Adrenal gland (tissue), 5 donors: Measurements from ENCODE around the gene WDR70.
A peak's percentile ranks its signal among the peaks of the same experiment; 100 is the strongest.

Experiments used
- CTCF ChIP-seq, 6 experiments: fragments of 450-650 bp in 4 of 6; fragments of 200-600 bp in 2 of 6; sonication (generic) in 1 of 6; IDR thresholded peaks; 1 replicate in 5 of 6; 2 replicates in 1 of 6; pipeline versions ENCODE4 v1.5.1 to v1.8.0; 2016 to 2021; ENCODE audit warnings: antibody characterized with exemption in 6 of 6, mild to moderate bottlenecking in 2 of 6, moderate library complexity in 1 of 6
- POLR2A ChIP-seq, 2 donors: fragments of 450-650 bp; IDR thresholded peaks; one replicate each; pipeline ENCODE4 v1.6.1; 2017; ENCODE audit warnings: antibody characterized with exemption in 2 of 2, mild to moderate bottlenecking in 2 of 2, moderate library complexity in 1 of 2
- donor health status: DM: no; HTN: no; CAD: no.

GRCh38 chr5:37774912-37775483, 395.9 kb downstream of the WDR70 start:
- TF ChIP-seq CTCF (IDR thresholded peaks at IDR 0.05) (peak; percentile 11 to 41 (median 32)), POLR2A (IDR thresholded peaks at IDR 0.05) (no peak)
